HepG2 (cell line): ENCODE results near the gene GLIS2. TPM values are rescaled to one million over a fixed set of nuclear protein-coding genes. Genes with fewer than 3 reads are reported as not detected.

Experiments used
- FOXO1 ChIP-seq: sonication (generic); formaldehyde crosslinking; IDR thresholded peaks from 2 replicates; pipeline ENCODE4 v1.4.0; 2020; ENCODE audit warnings: missing genetic modification reagents
- GABPB1 ChIP-seq: IDR thresholded peaks from 2 replicates; pipeline ENCODE4 v1.6.1; 2016; ENCODE audit warnings: mild to moderate bottlenecking, missing genetic modification reagents, moderate library complexity, missing compliant biosample characterization
- HCFC1 ChIP-seq: fragments of 150-350 bp; IDR thresholded peaks from 2 replicates; pipeline ENCODE4 v1.6.1; 2014; ENCODE audit warnings: low read depth, low read length
- HNF1A ChIP-seq, 2 experiments: sonication (generic) in 1 of 2; formaldehyde crosslinking in 1 of 2; IDR thresholded peaks; 2 replicates each; pipeline versions ENCODE4 v1.4.0 to v1.6.1; 2016 to 2020; ENCODE audit warnings: borderline replicate concordance in 1 of 2, low read depth in 1 of 2, mild to moderate bottlenecking in 1 of 2, missing genetic modification reagents in 1 of 2
- MEF2D ChIP-seq: sonication (generic); formaldehyde crosslinking; IDR thresholded peaks from 2 replicates; pipeline ENCODE4 v1.5.1; 2020; ENCODE audit warnings: mild to moderate bottlenecking, missing genetic modification reagents
- MNT ChIP-seq: fragments of 450-650 bp; IDR thresholded peaks from 2 replicates; pipeline ENCODE4 v1.6.1; 2016
- POLR2A ChIP-seq, 2 experiments: IDR thresholded peaks; 2 replicates each; pipeline ENCODE4 v1.6.1; 2011; ENCODE audit warnings: low read depth in 2 of 2, low read length in 2 of 2, mild to moderate bottlenecking in 1 of 2, moderate library complexity in 1 of 2; ENCODE audit not compliant: insufficient read depth in 1 of 2
- YY1 ChIP-seq: IDR thresholded peaks from 2 replicates; pipeline ENCODE4 v1.6.1; 2011; ENCODE audit warnings: low read length, low read depth, moderate library complexity, mild to moderate bottlenecking; ENCODE audit not compliant: insufficient read depth, insufficient replicate concordance
- ZNF563 ChIP-seq: sonication (generic); formaldehyde crosslinking; IDR thresholded peaks from 2 replicates; pipeline ENCODE4 v1.8.0; 2022; ENCODE audit warnings: mild to moderate bottlenecking, moderate library complexity, missing genetic modification reagents
- ZNF746 ChIP-seq: sonication (generic); formaldehyde crosslinking; IDR thresholded peaks from 2 replicates; pipeline ENCODE4 v1.8.0; 2022; ENCODE audit warnings: mild to moderate bottlenecking, missing genetic modification reagents
- polyA plus RNA-seq, 8 experiments: library from polyadenylated mRNA; depleted of rRNA in 3 of 8; stranded (reverse) in 7 of 8; unstranded in 1 of 8; fragments of >200 nt; fragmentation: Illumina TruSeq in 4 of 8; extraction: Trizol in 4 of 8; gene quantifications; 2 replicates each; pipeline versions ENCODE4 v1.2.1 to v1.2.3, GENCODE V29; 2011 to 2016; ENCODE audit warnings: low read depth in 4 of 8, missing spikeins in 1 of 8, mixed read lengths in 1 of 8; ENCODE audit not compliant: insufficient read depth in 1 of 8
- total RNA-seq, 5 experiments: library from RNA; depleted of rRNA; stranded (reverse); fragments of >200 nt; fragmentation: Illumina TruSeq; extraction: Trizol; gene quantifications; 2 replicates each; pipeline ENCODE4 v1.2.3, GENCODE V29; 2016; ENCODE audit warnings: low read depth in 1 of 5
- TF ChIP-seq, protein P1 (sequence below): sonication (generic); formaldehyde crosslinking; IDR thresholded peaks from one replicate; pipeline ENCODE4 v1.5.1; 2020; ENCODE audit warnings: mild to moderate bottlenecking, missing genetic modification reagents; ENCODE audit errors: not compliant biosample characterization
- TF ChIP-seq, protein P2 (sequence below): IDR thresholded peaks from 2 replicates; pipeline ENCODE4 v1.6.1; 2018; ENCODE audit warnings: missing genetic modification reagents, mild to moderate bottlenecking, missing compliant biosample characterization

GLIS2 gene
- total and polyA plus RNA-seq, 2 of the 13 experiments (the other 11 are each of a cell fraction or from before 2014, with no cell fraction given), result 0.28 to 0.29 TPM

- TF ChIP-seq, protein P1, sequence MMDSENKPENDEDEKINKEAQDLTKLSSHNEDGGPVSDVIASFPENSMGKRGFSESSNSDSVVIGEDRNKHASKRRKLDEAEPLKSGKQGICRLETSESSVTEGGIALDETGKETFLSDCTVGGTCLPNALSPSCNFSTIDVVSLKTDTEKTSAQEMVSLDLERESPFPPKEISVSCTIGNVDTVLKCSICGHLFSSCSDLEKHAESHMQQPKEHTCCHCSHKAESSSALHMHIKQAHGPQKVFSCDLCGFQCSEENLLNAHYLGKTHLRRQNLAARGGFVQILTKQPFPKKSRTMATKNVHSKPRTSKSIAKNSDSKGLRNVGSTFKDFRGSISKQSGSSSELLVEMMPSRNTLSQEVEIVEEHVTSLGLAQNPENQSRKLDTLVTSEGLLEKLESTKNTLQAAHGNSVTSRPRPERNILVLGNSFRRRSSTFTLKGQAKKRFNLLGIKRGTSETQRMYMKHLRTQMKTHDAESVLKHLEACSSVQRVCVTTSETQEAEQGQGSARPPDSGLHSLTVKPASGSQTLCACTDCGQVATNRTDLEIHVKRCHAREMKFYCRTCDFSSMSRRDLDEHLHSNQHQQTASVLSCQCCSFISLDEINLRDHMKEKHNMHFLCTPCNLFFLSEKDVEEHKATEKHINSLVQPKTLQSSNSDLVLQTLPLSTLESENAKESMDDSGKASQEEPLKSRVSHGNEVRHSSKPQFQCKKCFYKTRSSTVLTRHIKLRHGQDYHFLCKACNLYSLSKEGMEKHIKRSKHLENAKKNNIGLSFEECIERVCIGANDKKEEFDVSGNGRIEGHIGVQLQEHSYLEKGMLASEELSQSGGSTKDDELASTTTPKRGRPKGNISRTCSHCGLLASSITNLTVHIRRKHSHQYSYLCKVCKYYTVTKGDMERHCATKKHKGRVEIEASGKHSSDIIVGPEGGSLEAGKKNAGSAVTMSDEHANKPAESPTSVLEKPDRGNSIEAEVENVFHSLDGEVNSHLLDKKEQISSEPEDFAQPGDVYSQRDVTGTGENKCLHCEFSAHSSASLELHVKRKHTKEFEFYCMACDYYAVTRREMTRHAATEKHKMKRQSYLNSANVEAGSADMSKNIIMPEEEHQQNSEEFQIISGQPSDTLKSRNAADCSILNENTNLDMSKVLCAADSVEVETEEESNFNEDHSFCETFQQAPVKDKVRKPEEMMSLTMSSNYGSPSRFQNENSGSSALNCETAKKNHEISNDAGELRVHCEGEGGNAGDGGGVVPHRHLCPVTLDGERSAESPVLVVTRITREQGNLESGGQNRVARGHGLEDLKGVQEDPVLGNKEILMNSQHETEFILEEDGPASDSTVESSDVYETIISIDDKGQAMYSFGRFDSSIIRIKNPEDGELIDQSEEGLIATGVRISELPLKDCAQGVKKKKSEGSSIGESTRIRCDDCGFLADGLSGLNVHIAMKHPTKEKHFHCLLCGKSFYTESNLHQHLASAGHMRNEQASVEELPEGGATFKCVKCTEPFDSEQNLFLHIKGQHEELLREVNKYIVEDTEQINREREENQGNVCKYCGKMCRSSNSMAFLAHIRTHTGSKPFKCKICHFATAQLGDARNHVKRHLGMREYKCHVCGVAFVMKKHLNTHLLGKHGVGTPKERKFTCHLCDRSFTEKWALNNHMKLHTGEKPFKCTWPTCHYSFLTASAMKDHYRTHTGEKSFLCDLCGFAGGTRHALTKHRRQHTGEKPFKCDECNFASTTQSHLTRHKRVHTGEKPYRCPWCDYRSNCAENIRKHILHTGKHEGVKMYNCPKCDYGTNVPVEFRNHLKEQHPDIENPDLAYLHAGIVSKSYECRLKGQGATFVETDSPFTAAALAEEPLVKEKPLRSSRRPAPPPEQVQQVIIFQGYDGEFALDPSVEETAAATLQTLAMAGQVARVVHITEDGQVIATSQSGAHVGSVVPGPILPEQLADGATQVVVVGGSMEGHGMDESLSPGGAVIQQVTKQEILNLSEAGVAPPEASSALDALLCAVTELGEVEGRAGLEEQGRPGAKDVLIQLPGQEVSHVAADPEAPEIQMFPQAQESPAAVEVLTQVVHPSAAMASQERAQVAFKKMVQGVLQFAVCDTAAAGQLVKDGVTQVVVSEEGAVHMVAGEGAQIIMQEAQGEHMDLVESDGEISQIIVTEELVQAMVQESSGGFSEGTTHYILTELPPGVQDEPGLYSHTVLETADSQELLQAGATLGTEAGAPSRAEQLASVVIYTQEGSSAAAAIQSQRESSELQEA (CRISPR knock-in tag), result no peak
- TF ChIP-seq HNF1A (IDR thresholded peaks at IDR 0.05; ENCODE audit: low read depth) (peak; percentile 94), HNF1A (CRISPR knock-in tag; IDR thresholded peaks at IDR 0.05; ENCODE audit: borderline replicate concordance) (peak; percentile 98), MEF2D (CRISPR knock-in tag) (0 out of 2 replicates have a peak, but pooled peaks have one; percentile 18), ZNF563 (CRISPR knock-in tag) (no peak), GABPB1 (peak; percentile 81; the same call in 1 of the 2 replicates), ZNF746 (CRISPR knock-in tag) (peak; percentile 36), MNT (no peak), POLR2A (IDR thresholded peaks at IDR 0.05; ENCODE audit: insufficient read depth in 1 of 2, low read depth in 2 of 2, low read length in 2 of 2) (no peak), FOXO1 (CRISPR knock-in tag) (no peak; the same call in 1 of the 2 replicates), YY1 (peak; percentile 51), HCFC1 (no peak)
- TF ChIP-seq, protein P2, sequence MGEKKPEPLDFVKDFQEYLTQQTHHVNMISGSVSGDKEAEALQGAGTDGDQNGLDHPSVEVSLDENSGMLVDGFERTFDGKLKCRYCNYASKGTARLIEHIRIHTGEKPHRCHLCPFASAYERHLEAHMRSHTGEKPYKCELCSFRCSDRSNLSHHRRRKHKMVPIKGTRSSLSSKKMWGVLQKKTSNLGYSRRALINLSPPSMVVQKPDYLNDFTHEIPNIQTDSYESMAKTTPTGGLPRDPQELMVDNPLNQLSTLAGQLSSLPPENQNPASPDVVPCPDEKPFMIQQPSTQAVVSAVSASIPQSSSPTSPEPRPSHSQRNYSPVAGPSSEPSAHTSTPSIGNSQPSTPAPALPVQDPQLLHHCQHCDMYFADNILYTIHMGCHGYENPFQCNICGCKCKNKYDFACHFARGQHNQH (CRISPR knock-in tag), result no peak
These were observed 2.0 kb upstream of the GLIS2 start (continued) for GRCh38 chr16:4313563-4314531.
